ENCODE results near the gene DSPP. TPM values are rescaled to one million over a fixed set of nuclear protein-coding genes. Genes with fewer than 3 reads are reported as not detected.
"Not testable (repeated sequence)": the region's sequence is repeated elsewhere in the genome, so short reads cannot be mapped to it uniquely, and the experiment has no call there.

DSPP gene
- total RNA-seq, 1 donor from 2014 or later, result not detected

GRCh38 chr4:87567191-87567590 is 41.1 kb upstream of the DSPP start:
- DNase-seq (ENCODE audit: extremely low spot score, unreplicated experiment), result no peak
- no peak for TF ChIP-seq CTCF (IDR thresholded peaks at IDR 0.05)
- Mint-ChIP-seq H3K9me3 (ENCODE audit: unreplicated experiment) (peaks cover 3% of the 10 kb centered on the region), H3K27ac (ENCODE audit: unreplicated experiment) (no peak overlapping the region), H3K27me3 (ENCODE audit: unreplicated experiment) (peaks cover 3% of the 10 kb centered on the region), H3K36me3 (ENCODE audit: unreplicated experiment) (no peaks in the 10 kb centered on the region), H3K4me1 (ENCODE audit: unreplicated experiment) (peaks cover 14% of the 10 kb centered on the region), H3K4me3 (ENCODE audit: unreplicated experiment) (no peak overlapping the region)

GRCh38 chr4:87570290-87570805 is 38.0 kb upstream of the DSPP start:
- no peak for TF ChIP-seq CTCF (IDR thresholded peaks at IDR 0.05)
- no peak overlapping the region for H3K4me3 Mint-ChIP-seq (ENCODE audit: unreplicated experiment)
- H3K36me3 Mint-ChIP-seq (ENCODE audit: unreplicated experiment), result no peaks in the 10 kb centered on the region
- peaks cover 3% of the 10 kb centered on the region for H3K9me3 Mint-ChIP-seq (ENCODE audit: unreplicated experiment)
- H3K4me1 Mint-ChIP-seq (ENCODE audit: unreplicated experiment), result peaks cover 19% of the 10 kb centered on the region
- peaks cover 3% of the 10 kb centered on the region for H3K27me3 Mint-ChIP-seq (ENCODE audit: unreplicated experiment)
- no peak for DNase-seq (ENCODE audit: extremely low spot score, unreplicated experiment)
- H3K27ac Mint-ChIP-seq (ENCODE audit: unreplicated experiment), result no peak overlapping the region

- H3K27ac Mint-ChIP-seq (ENCODE audit: unreplicated experiment); H3K4me3 Mint-ChIP-seq (ENCODE audit: unreplicated experiment); DNase-seq (ENCODE audit: extremely low spot score, unreplicated experiment); H3K27me3 Mint-ChIP-seq (ENCODE audit: unreplicated experiment); H3K4me1 Mint-ChIP-seq (ENCODE audit: unreplicated experiment); H3K9me3 Mint-ChIP-seq (ENCODE audit: unreplicated experiment); H3K36me3 Mint-ChIP-seq (ENCODE audit: unreplicated experiment): not testable (repeated sequence)
These were observed 34.0 kb upstream of the DSPP start for GRCh38 chr4:87574376-87574775.

GRCh38 chr4:87574996-87575395 is 33.3 kb upstream of the DSPP start:
- Mint-ChIP-seq H3K4me1 (ENCODE audit: unreplicated experiment) (peaks cover 6% of the 10 kb centered on the region), H3K36me3 (ENCODE audit: unreplicated experiment) (no peaks in the 10 kb centered on the region), H3K9me3 (ENCODE audit: unreplicated experiment) (no peaks in the 10 kb centered on the region), H3K4me3 (ENCODE audit: unreplicated experiment) (no peak overlapping the region), H3K27ac (ENCODE audit: unreplicated experiment) (no peak overlapping the region), H3K27me3 (ENCODE audit: unreplicated experiment) (peaks cover 8% of the 10 kb centered on the region)
- no peak for TF ChIP-seq CTCF (IDR thresholded peaks at IDR 0.05)
- DNase-seq (ENCODE audit: extremely low spot score, unreplicated experiment), result no peak

GRCh38 chr4:87575408-87575807 is 32.9 kb upstream of the DSPP start:
- H3K4me3 Mint-ChIP-seq (ENCODE audit: unreplicated experiment), result no peak overlapping the region
- no peak for DNase-seq (ENCODE audit: extremely low spot score, unreplicated experiment)
- no peak overlapping the region for H3K27ac Mint-ChIP-seq (ENCODE audit: unreplicated experiment)
- peaks cover 9% of the 10 kb centered on the region for H3K27me3 Mint-ChIP-seq (ENCODE audit: unreplicated experiment)
- no peaks in the 10 kb centered on the region for H3K36me3 Mint-ChIP-seq (ENCODE audit: unreplicated experiment)
- no peak for TF ChIP-seq CTCF (IDR thresholded peaks at IDR 0.05)
- H3K4me1 Mint-ChIP-seq (ENCODE audit: unreplicated experiment), result peaks cover 6% of the 10 kb centered on the region
- H3K9me3 Mint-ChIP-seq (ENCODE audit: unreplicated experiment), result no peaks in the 10 kb centered on the region

- Mint-ChIP-seq H3K4me1 (ENCODE audit: unreplicated experiment) (peaks cover 6% of the 10 kb centered on the region), H3K36me3 (ENCODE audit: unreplicated experiment) (no peaks in the 10 kb centered on the region), H3K27me3 (ENCODE audit: unreplicated experiment) (peaks cover 9% of the 10 kb centered on the region), H3K4me3 (ENCODE audit: unreplicated experiment) (no peak overlapping the region), H3K27ac (ENCODE audit: unreplicated experiment) (no peak overlapping the region), H3K9me3 (ENCODE audit: unreplicated experiment) (no peaks in the 10 kb centered on the region)
- TF ChIP-seq CTCF (IDR thresholded peaks at IDR 0.05), result no peak
- DNase-seq (ENCODE audit: extremely low spot score, unreplicated experiment), result no peak
These were observed 32.3 kb upstream of the DSPP start for GRCh38 chr4:87575983-87576382.

All from osteocyte (in vitro differentiated cells).